HepG2 (cell line): ENCODE measurements around the gene MED12L. TPM values are rescaled to one million over a fixed set of nuclear protein-coding genes. Genes with fewer than 3 reads are reported as not detected.

Experiments
- CBX2 ChIP-seq, 2 experiments: fragments of 200-600 bp in 1 of 2; sonication (generic); formaldehyde crosslinking in 1 of 2; IDR thresholded peaks; 2 replicates each; pipeline versions ENCODE4 v1.7.0 to v1.8.1; 2018 to 2022; ENCODE audit warnings: low read depth in 2 of 2, low read length in 1 of 2, mild to moderate bottlenecking in 1 of 2, missing genetic modification reagents in 1 of 2
- HOXA3 ChIP-seq: sonication (generic); formaldehyde crosslinking; IDR thresholded peaks from 2 replicates; pipeline ENCODE4 v1.5.0; 2020; ENCODE audit warnings: missing genetic modification reagents
- SAP130 ChIP-seq: IDR thresholded peaks from 2 replicates; pipeline ENCODE4 v1.6.1; 2016; ENCODE audit warnings: low read depth
- STAG1 ChIP-seq: sonication (generic); formaldehyde crosslinking; IDR thresholded peaks from 2 replicates; pipeline ENCODE4 v1.4.0; 2020; ENCODE audit warnings: missing genetic modification reagents
- YY1 ChIP-seq: IDR thresholded peaks from 2 replicates; pipeline ENCODE4 v1.6.1; 2011; ENCODE audit warnings: low read length, low read depth, moderate library complexity, mild to moderate bottlenecking; ENCODE audit not compliant: insufficient read depth, insufficient replicate concordance
- ZMYM4 ChIP-seq: sonication (generic); formaldehyde crosslinking; IDR thresholded peaks from 2 replicates; pipeline ENCODE4 v1.8.1; 2023; ENCODE audit warnings: mild to moderate bottlenecking, missing genetic modification reagents
- ZNF292 ChIP-seq: sonication (generic); formaldehyde crosslinking; IDR thresholded peaks from 2 replicates; pipeline ENCODE4 v1.8.1; 2022; ENCODE audit warnings: mild to moderate bottlenecking, low read depth, missing genetic modification reagents, borderline replicate concordance
- ZNF530 ChIP-seq: sonication (generic); formaldehyde crosslinking; IDR thresholded peaks from 2 replicates; pipeline ENCODE4 v1.5.0; 2020; ENCODE audit warnings: low read depth, mild to moderate bottlenecking, missing genetic modification reagents
- ZNF672 ChIP-seq: sonication (generic); formaldehyde crosslinking; IDR thresholded peaks from 2 replicates; pipeline ENCODE4 v1.8.1; 2022; ENCODE audit warnings: missing genetic modification reagents
- ZNF792 ChIP-seq: IDR thresholded peaks from 2 replicates; pipeline ENCODE4 v1.6.1; 2016
- polyA plus RNA-seq, 8 experiments: library from polyadenylated mRNA; depleted of rRNA in 3 of 8; stranded (reverse) in 7 of 8; unstranded in 1 of 8; fragments of >200 nt; fragmentation: Illumina TruSeq in 4 of 8; extraction: Trizol in 4 of 8; gene quantifications; 2 replicates each; pipeline versions ENCODE4 v1.2.1 to v1.2.3, GENCODE V29; 2011 to 2016; ENCODE audit warnings: low read depth in 4 of 8, missing spikeins in 1 of 8, mixed read lengths in 1 of 8; ENCODE audit not compliant: insufficient read depth in 1 of 8
- total RNA-seq, 5 experiments: library from RNA; depleted of rRNA; stranded (reverse); fragments of >200 nt; fragmentation: Illumina TruSeq; extraction: Trizol; gene quantifications; 2 replicates each; pipeline ENCODE4 v1.2.3, GENCODE V29; 2016; ENCODE audit warnings: low read depth in 1 of 5
- TF ChIP-seq, protein P1 (sequence below): sonication (generic); formaldehyde crosslinking; IDR thresholded peaks from 2 replicates; pipeline ENCODE4 v1.4.0; 2020; ENCODE audit warnings: mild to moderate bottlenecking, missing genetic modification reagents
- TF ChIP-seq, protein P2 (sequence below): sonication (generic); formaldehyde crosslinking; IDR thresholded peaks from 2 replicates; pipeline ENCODE4 v1.5.0; 2020; ENCODE audit warnings: mild to moderate bottlenecking, missing genetic modification reagents
- TF ChIP-seq, protein P3 (sequence below): IDR thresholded peaks from 2 replicates; pipeline ENCODE4 v1.6.1; 2016; ENCODE audit warnings: missing compliant biosample characterization, missing genetic modification reagents, borderline replicate concordance
- TF ChIP-seq, protein P4 (sequence below): sonication (generic); formaldehyde crosslinking; IDR thresholded peaks from 2 replicates; pipeline ENCODE4 v1.5.1; 2020; ENCODE audit warnings: missing genetic modification reagents, mild to moderate bottlenecking, borderline replicate concordance
- TF ChIP-seq, protein P5 (sequence below): sonication (generic); formaldehyde crosslinking; IDR thresholded peaks from 2 replicates; pipeline ENCODE4 v1.9.0; 2022; ENCODE audit warnings: missing genetic modification reagents, mild to moderate bottlenecking, borderline replicate concordance
- TF ChIP-seq, protein P6 (sequence below): sonication (generic); formaldehyde crosslinking; IDR thresholded peaks from 2 replicates; pipeline ENCODE4 v1.5.1; 2020; ENCODE audit warnings: mild to moderate bottlenecking, missing genetic modification reagents, moderate library complexity

The MED12L gene
- total and polyA plus RNA-seq, 2 of the 13 experiments (the other 11 are each of a cell fraction or from before 2014, with no cell fraction given) = 0.07 to 0.64 TPM

DNA sequence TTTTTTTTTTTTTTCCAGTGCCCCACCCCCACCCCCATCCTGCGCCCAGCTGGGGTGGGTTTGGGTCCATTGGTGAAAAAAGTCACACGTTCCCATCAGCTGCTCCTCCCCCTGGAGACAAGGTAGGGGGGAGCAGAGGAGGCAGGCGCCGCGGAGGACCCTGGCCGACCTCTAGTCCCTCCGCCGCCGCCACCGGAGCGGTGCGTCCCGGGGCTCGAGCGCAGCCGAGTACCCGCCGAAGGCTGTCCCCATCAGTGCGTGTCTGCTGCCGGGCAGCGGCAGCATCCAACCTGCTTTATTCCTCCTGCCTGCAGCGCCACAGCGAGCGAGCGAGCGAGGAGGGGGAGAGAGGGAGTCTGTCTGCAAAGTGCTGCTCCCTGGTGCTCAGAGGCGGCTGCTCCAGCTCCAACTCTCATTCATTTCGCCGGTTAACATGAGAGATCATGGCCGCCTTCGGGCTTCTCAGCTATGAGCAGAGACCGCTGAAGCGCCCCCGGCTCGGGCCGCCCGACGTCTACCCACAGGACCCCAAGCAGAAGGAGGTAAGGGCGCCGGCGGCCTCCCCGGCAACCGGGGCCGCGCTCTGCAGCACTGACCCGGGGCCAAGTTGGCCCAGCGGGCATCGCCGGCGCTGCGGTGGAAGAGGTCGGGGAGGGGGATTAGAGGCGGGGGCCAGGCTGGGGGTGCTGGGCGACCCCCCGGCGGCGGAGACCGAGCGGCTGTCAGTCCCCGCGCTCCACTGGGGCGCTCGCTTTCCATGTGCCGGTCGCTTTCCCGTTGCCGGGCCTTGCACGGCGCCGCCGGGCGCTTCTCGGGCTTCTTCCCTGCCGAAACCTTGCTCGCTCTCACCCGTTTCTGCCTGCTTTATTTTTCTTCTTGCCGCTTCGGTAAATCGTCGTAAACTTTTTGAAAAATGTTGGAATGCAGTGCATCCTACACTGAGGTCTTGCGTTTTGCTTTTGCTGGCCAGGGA lies 1.3 kb downstream of the MED12L start (continued):
- TF ChIP-seq YY1 = peak; percentile 71
- TF ChIP-seq, protein P1, sequence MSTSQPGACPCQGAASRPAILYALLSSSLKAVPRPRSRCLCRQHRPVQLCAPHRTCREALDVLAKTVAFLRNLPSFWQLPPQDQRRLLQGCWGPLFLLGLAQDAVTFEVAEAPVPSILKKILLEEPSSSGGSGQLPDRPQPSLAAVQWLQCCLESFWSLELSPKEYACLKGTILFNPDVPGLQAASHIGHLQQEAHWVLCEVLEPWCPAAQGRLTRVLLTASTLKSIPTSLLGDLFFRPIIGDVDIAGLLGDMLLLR (CRISPR knock-in tag) = no peak
- TF ChIP-seq ZNF530 (CRISPR knock-in tag) = no peak
- TF ChIP-seq HOXA3 (CRISPR knock-in tag) = peak; percentile 29; the same call in 1 of the 2 replicates
- TF ChIP-seq, protein P2, sequence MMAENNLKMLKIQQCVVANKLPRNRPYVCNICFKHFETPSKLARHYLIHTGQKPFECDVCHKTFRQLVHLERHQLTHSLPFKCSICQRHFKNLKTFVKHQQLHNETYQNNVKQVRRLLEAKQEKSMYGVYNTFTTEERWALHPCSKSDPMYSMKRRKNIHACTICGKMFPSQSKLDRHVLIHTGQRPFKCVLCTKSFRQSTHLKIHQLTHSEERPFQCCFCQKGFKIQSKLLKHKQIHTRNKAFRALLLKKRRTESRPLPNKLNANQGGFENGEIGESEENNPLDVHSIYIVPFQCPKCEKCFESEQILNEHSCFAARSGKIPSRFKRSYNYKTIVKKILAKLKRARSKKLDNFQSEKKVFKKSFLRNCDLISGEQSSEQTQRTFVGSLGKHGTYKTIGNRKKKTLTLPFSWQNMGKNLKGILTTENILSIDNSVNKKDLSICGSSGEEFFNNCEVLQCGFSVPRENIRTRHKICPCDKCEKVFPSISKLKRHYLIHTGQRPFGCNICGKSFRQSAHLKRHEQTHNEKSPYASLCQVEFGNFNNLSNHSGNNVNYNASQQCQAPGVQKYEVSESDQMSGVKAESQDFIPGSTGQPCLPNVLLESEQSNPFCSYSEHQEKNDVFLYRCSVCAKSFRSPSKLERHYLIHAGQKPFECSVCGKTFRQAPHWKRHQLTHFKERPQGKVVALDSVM = peak; percentile 52; the same call in 1 of the 2 replicates
- TF ChIP-seq SAP130 = peak; percentile 48; the same call in 1 of the 2 replicates
- TF ChIP-seq ZNF792 (CRISPR knock-in tag) = no peak
- TF ChIP-seq CBX2 (IDR thresholded peaks at IDR 0.05; ENCODE audit: low read depth, low read length) = no peak
- 0 out of 2 replicates have a peak, but pooled peaks have one; percentile 29 for TF ChIP-seq CBX2 (CRISPR knock-in tag; IDR thresholded peaks at IDR 0.05; ENCODE audit: low read depth)
- TF ChIP-seq ZNF672 (CRISPR knock-in tag) = no peak
- TF ChIP-seq STAG1 (CRISPR knock-in tag) = peak; percentile 29
- TF ChIP-seq ZNF292 = peak; percentile 87
- TF ChIP-seq, protein P3, sequence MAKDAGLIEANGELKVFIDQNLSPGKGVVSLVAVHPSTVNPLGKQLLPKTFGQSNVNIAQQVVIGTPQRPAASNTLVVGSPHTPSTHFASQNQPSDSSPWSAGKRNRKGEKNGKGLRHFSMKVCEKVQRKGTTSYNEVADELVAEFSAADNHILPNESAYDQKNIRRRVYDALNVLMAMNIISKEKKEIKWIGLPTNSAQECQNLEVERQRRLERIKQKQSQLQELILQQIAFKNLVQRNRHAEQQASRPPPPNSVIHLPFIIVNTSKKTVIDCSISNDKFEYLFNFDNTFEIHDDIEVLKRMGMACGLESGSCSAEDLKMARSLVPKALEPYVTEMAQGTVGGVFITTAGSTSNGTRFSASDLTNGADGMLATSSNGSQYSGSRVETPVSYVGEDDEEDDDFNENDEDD (CRISPR knock-in tag) = peak; percentile 20; the same call in 1 of the 2 replicates
- TF ChIP-seq, protein P4, sequence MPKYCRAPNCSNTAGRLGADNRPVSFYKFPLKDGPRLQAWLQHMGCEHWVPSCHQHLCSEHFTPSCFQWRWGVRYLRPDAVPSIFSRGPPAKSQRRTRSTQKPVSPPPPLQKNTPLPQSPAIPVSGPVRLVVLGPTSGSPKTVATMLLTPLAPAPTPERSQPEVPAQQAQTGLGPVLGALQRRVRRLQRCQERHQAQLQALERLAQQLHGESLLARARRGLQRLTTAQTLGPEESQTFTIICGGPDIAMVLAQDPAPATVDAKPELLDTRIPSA (CRISPR knock-in tag) = no peak
- TF ChIP-seq, protein P5, sequence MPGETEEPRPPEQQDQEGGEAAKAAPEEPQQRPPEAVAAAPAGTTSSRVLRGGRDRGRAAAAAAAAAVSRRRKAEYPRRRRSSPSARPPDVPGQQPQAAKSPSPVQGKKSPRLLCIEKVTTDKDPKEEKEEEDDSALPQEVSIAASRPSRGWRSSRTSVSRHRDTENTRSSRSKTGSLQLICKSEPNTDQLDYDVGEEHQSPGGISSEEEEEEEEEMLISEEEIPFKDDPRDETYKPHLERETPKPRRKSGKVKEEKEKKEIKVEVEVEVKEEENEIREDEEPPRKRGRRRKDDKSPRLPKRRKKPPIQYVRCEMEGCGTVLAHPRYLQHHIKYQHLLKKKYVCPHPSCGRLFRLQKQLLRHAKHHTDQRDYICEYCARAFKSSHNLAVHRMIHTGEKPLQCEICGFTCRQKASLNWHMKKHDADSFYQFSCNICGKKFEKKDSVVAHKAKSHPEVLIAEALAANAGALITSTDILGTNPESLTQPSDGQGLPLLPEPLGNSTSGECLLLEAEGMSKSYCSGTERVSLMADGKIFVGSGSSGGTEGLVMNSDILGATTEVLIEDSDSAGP (CRISPR knock-in tag) = 0 out of 2 replicates have a peak, but pooled peaks have one; percentile 34
- TF ChIP-seq, protein P6, sequence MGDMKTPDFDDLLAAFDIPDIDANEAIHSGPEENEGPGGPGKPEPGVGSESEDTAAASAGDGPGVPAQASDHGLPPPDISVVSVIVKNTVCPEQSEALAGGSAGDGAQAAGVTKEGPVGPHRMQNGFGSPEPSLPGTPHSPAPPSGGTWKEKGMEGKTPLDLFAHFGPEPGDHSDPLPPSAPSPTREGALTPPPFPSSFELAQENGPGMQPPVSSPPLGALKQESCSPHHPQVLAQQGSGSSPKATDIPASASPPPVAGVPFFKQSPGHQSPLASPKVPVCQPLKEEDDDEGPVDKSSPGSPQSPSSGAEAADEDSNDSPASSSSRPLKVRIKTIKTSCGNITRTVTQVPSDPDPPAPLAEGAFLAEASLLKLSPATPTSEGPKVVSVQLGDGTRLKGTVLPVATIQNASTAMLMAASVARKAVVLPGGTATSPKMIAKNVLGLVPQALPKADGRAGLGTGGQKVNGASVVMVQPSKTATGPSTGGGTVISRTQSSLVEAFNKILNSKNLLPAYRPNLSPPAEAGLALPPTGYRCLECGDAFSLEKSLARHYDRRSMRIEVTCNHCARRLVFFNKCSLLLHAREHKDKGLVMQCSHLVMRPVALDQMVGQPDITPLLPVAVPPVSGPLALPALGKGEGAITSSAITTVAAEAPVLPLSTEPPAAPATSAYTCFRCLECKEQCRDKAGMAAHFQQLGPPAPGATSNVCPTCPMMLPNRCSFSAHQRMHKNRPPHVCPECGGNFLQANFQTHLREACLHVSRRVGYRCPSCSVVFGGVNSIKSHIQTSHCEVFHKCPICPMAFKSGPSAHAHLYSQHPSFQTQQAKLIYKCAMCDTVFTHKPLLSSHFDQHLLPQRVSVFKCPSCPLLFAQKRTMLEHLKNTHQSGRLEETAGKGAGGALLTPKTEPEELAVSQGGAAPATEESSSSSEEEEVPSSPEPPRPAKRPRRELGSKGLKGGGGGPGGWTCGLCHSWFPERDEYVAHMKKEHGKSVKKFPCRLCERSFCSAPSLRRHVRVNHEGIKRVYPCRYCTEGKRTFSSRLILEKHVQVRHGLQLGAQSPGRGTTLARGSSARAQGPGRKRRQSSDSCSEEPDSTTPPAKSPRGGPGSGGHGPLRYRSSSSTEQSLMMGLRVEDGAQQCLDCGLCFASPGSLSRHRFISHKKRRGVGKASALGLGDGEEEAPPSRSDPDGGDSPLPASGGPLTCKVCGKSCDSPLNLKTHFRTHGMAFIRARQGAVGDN (CRISPR knock-in tag) = peak; percentile 57
- peak; percentile 48; the same call in 1 of the 2 replicates for TF ChIP-seq ZMYM4 (CRISPR knock-in tag)
